HepG2 (cell line): ENCODE measurements around the gene TP53. TPM values are rescaled to one million over a fixed set of nuclear protein-coding genes. Genes with fewer than 3 reads are reported as not detected.
A peak's percentile ranks its signal among the peaks of the same experiment; 100 is the strongest.

Experiments used
- CBX5 ChIP-seq: sonication (generic); formaldehyde crosslinking; IDR thresholded peaks from 2 replicates; pipeline ENCODE4 v1.4.0; 2020; ENCODE audit warnings: missing genetic modification reagents, borderline replicate concordance
- ELF3 ChIP-seq: IDR thresholded peaks from 2 replicates; pipeline ENCODE4 v1.6.1; 2016; ENCODE audit warnings: missing genetic modification reagents, missing compliant biosample characterization
- HOXA3 ChIP-seq: sonication (generic); formaldehyde crosslinking; IDR thresholded peaks from 2 replicates; pipeline ENCODE4 v1.5.0; 2020; ENCODE audit warnings: missing genetic modification reagents
- HOXA5 ChIP-seq: sonication (generic); formaldehyde crosslinking; IDR thresholded peaks from 2 replicates; pipeline ENCODE4 v1.4.0; 2020; ENCODE audit warnings: missing genetic modification reagents
- KLF16 ChIP-seq, 2 experiments: sonication (generic) in 1 of 2; formaldehyde crosslinking in 1 of 2; IDR thresholded peaks; 2 replicates each; pipeline versions ENCODE4 v1.6.1 to v1.8.0; 2016 to 2023; ENCODE audit warnings: missing genetic modification reagents in 2 of 2, missing compliant biosample characterization in 1 of 2
- KMT2B ChIP-seq: IDR thresholded peaks from 2 replicates; pipeline ENCODE4 v1.6.1; 2016; ENCODE audit warnings: missing genetic modification reagents, missing compliant biosample characterization
- MED1 ChIP-seq: sonication (generic); formaldehyde crosslinking; IDR thresholded peaks from 2 replicates; pipeline ENCODE4 v1.4.0; 2020; ENCODE audit warnings: missing genetic modification reagents
- MIXL1 ChIP-seq: IDR thresholded peaks from 2 replicates; pipeline ENCODE4 v1.6.1; 2016
- NR2F6 ChIP-seq, 2 experiments: IDR thresholded peaks; 2 replicates each; pipeline ENCODE4 v1.6.1; 2016; ENCODE audit warnings: antibody characterized with exemption in 1 of 2, mild to moderate bottlenecking in 1 of 2
- PCBP1 ChIP-seq: fragments of 200-400 bp; formaldehyde crosslinking; IDR thresholded peaks from 2 replicates; pipeline ENCODE4 v1.6.1; 2017; ENCODE audit warnings: mild to moderate bottlenecking, low read depth, low read length, borderline replicate concordance
- PITX1 ChIP-seq: sonication (generic); formaldehyde crosslinking; IDR thresholded peaks from 2 replicates; pipeline ENCODE4 v1.5.1; 2020; ENCODE audit warnings: mild to moderate bottlenecking, missing genetic modification reagents
- SAP130 ChIP-seq: IDR thresholded peaks from 2 replicates; pipeline ENCODE4 v1.6.1; 2016; ENCODE audit warnings: low read depth
- SP5 ChIP-seq: IDR thresholded peaks from 2 replicates; pipeline ENCODE4 v1.6.1; 2016; ENCODE audit warnings: low read depth, borderline replicate concordance
- ZFX ChIP-seq: sonication (generic); formaldehyde crosslinking; IDR thresholded peaks from 2 replicates; pipeline ENCODE4 v1.4.0; 2020; ENCODE audit warnings: mild to moderate bottlenecking, low read depth, missing genetic modification reagents, moderate library complexity
- ZFY ChIP-seq: sonication (generic); formaldehyde crosslinking; IDR thresholded peaks from 2 replicates; pipeline ENCODE4 v1.4.0; 2020; ENCODE audit warnings: missing genetic modification reagents
- ZHX2 ChIP-seq, 2 experiments: sonication (generic) in 1 of 2; formaldehyde crosslinking in 1 of 2; IDR thresholded peaks; 2 replicates each; pipeline versions ENCODE4 v1.6.1 to v1.9.0; 2014 to 2022; ENCODE audit warnings: antibody characterized with exemption in 1 of 2, borderline replicate concordance in 1 of 2, inconsistent platforms in 1 of 2, low read depth in 1 of 2, missing genetic modification reagents in 1 of 2
- ZMYM4 ChIP-seq: sonication (generic); formaldehyde crosslinking; IDR thresholded peaks from 2 replicates; pipeline ENCODE4 v1.8.1; 2023; ENCODE audit warnings: mild to moderate bottlenecking, missing genetic modification reagents
- polyA plus RNA-seq, 8 experiments: library from polyadenylated mRNA; depleted of rRNA in 3 of 8; stranded (reverse) in 7 of 8; unstranded in 1 of 8; fragments of >200 nt; fragmentation: Illumina TruSeq in 4 of 8; extraction: Trizol in 4 of 8; gene quantifications; 2 replicates each; pipeline versions ENCODE4 v1.2.1 to v1.2.3, GENCODE V29; 2011 to 2016; ENCODE audit warnings: low read depth in 4 of 8, missing spikeins in 1 of 8, mixed read lengths in 1 of 8; ENCODE audit not compliant: insufficient read depth in 1 of 8
- total RNA-seq, 5 experiments: library from RNA; depleted of rRNA; stranded (reverse); fragments of >200 nt; fragmentation: Illumina TruSeq; extraction: Trizol; gene quantifications; 2 replicates each; pipeline ENCODE4 v1.2.3, GENCODE V29; 2016; ENCODE audit warnings: low read depth in 1 of 5
- TF ChIP-seq, protein P1 (sequence below), 2 experiments: sonication (generic) in 1 of 2; formaldehyde crosslinking in 1 of 2; IDR thresholded peaks; 2 replicates each; pipeline versions ENCODE4 v1.4.0 to v1.6.1; 2018 to 2020; ENCODE audit warnings: missing genetic modification reagents in 2 of 2, borderline replicate concordance in 1 of 2, low read depth in 1 of 2, mild to moderate bottlenecking in 1 of 2, missing biosample characterization in 1 of 2
- TF ChIP-seq, protein P2 (sequence below): sonication (generic); formaldehyde crosslinking; IDR thresholded peaks from 2 replicates; pipeline ENCODE4 v1.4.0; 2020; ENCODE audit warnings: mild to moderate bottlenecking, missing genetic modification reagents

Gene TP53
- total and polyA plus RNA-seq, 2 of the 13 experiments (the other 11 are each of a cell fraction or from before 2014, with no cell fraction given): 17.1 to 29.9 TPM

DNA sequence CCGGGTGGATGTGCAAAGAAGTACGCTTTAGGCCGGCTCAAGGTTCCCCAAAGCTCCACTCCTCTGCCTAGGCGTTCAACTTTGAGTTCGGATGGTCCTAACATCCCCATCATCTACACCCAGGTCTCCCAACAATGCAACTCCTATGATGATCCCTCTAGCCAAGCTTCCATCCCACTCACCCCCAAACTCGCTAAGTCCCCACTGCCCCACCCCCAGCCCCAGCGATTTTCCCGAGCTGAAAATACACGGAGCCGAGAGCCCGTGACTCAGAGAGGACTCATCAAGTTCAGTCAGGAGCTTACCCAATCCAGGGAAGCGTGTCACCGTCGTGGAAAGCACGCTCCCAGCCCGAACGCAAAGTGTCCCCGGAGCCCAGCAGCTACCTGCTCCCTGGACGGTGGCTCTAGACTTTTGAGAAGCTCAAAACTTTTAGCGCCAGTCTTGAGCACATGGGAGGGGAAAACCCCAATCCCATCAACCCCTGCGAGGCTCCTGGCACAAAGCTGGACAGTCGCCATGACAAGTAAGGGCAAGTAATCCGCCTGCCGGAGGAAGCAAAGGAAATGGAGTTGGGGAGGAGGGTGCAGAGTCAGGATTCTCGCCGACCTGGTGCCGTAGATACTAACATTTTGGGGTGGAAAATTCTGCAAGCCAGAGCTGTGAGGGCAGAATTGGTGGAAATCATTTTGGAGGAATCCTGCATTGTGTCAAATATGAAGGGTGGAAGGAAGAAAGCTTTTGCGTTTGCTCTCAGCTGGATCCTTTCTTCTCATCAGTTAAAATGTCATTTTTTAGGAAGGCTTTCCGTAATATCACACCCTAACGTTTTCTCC lies at the start of gene TP53 (continued):
- TF ChIP-seq MED1 (CRISPR knock-in tag) (peak; percentile 58), SAP130 (peak; percentile 97), KMT2B (CRISPR knock-in tag) (peak; percentile 21; the same call in 1 of the 2 replicates), ZFY (0 out of 2 replicates have a peak, but pooled peaks have one; percentile 4), ELF3 (peak; percentile 63), ZHX2 (IDR thresholded peaks at IDR 0.05; ENCODE audit: low read depth) (peak; percentile 96), ZHX2 (CRISPR knock-in tag; IDR thresholded peaks at IDR 0.05; ENCODE audit: borderline replicate concordance) (no peak), SP5 (CRISPR knock-in tag) (0 out of 2 replicates have a peak, but pooled peaks have one; percentile 30), CBX5 (CRISPR knock-in tag) (peak; percentile 32; the same call in 1 of the 2 replicates), KLF16 (CRISPR knock-in tag; IDR thresholded peaks at IDR 0.05) (peak in 1 of 2 experiments; percentile 42; a peak in 1 of 4 replicates), PCBP1 (0 out of 2 replicates have a peak, but pooled peaks have one; percentile 31), ZMYM4 (CRISPR knock-in tag) (peak; percentile 42; the same call in 1 of the 2 replicates), PITX1 (CRISPR knock-in tag) (peak; percentile 80), NR2F6 (IDR thresholded peaks at IDR 0.05) (0 out of 2 replicates have a peak, but pooled peaks have one; percentile 15), NR2F6 (CRISPR knock-in tag; IDR thresholded peaks at IDR 0.05) (peak; percentile 27; the same call in 1 of the 2 replicates), MIXL1 (CRISPR knock-in tag) (peak; percentile 65; the same call in 1 of the 2 replicates), HOXA5 (CRISPR knock-in tag) (no peak), HOXA3 (peak; percentile 99), ZFX (CRISPR knock-in tag) (peak; percentile 0; the same call in 1 of the 2 replicates)
- TF ChIP-seq, protein P1, sequence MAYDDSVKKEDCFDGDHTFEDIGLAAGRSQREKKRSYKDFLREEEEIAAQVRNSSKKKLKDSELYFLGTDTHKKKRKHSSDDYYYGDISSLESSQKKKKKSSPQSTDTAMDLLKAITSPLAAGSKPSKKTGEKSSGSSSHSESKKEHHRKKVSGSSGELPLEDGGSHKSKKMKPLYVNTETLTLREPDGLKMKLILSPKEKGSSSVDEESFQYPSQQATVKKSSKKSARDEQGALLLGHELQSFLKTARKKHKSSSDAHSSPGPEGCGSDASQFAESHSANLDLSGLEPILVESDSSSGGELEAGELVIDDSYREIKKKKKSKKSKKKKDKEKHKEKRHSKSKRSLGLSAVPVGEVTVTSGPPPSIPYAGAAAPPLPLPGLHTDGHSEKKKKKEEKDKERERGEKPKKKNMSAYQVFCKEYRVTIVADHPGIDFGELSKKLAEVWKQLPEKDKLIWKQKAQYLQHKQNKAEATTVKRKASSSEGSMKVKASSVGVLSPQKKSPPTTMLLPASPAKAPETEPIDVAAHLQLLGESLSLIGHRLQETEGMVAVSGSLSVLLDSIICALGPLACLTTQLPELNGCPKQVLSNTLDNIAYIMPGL (CRISPR knock-in tag; IDR thresholded peaks at IDR 0.05; ENCODE audit: borderline replicate concordance in 1 of 2, low read depth in 1 of 2): peak in 1 of 2 experiments; percentile 25; a peak in 1 of 4 replicates
- TF ChIP-seq, protein P2, sequence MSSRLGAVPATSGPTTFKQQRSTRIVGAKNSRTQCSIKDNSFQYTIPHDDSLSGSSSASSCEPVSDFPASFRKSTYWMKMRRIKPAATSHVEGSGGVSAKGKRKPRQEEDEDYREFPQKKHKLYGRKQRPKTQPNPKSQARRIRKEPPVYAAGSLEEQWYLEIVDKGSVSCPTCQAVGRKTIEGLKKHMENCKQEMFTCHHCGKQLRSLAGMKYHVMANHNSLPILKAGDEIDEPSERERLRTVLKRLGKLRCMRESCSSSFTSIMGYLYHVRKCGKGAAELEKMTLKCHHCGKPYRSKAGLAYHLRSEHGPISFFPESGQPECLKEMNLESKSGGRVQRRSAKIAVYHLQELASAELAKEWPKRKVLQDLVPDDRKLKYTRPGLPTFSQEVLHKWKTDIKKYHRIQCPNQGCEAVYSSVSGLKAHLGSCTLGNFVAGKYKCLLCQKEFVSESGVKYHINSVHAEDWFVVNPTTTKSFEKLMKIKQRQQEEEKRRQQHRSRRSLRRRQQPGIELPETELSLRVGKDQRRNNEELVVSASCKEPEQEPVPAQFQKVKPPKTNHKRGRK: no peak
